Mesendoderm (in vitro differentiated cells): ENCODE results near the gene SPG11.
"Not testable (repeated sequence)": the region's sequence is repeated elsewhere in the genome, so short reads cannot be mapped to it uniquely, and the experiment has no call there.

Experiments
- DNase-seq: peaks from one replicate; pipeline ENCODE4 v3.0.0; 2013
- H2AK5ac ChIP-seq: 2 replicates; pipeline ENCODE4 v1.6.1; 2013; ENCODE audit warnings: low read length, inconsistent platforms
- H2BK120ac ChIP-seq: 2 replicates; pipeline ENCODE4 v1.6.1; 2013; ENCODE audit warnings: low read depth, mild to moderate bottlenecking, low read length, moderate library complexity, mixed read lengths
- H2BK15ac ChIP-seq: replicated peaks from 2 replicates; pipeline ENCODE4 v1.6.1; 2013; ENCODE audit warnings: low read depth, mild to moderate bottlenecking, moderate library complexity
- H2BK5ac ChIP-seq: 2 replicates; pipeline ENCODE4 v1.6.1; 2013; ENCODE audit warnings: low read length, inconsistent platforms
- H3K18ac ChIP-seq: 2 replicates; pipeline ENCODE4 v1.6.1; 2013; ENCODE audit warnings: mild to moderate bottlenecking, low read length, mixed read lengths
- H3K23ac ChIP-seq: one replicate; pipeline ENCODE4 v1.6.1; 2013; ENCODE audit warnings: low read length
- H3K27ac ChIP-seq: 2 replicates; pipeline ENCODE4 v1.5.1; 2013; ENCODE audit warnings: low read depth, mild to moderate bottlenecking, inconsistent platforms, low read length, moderate library complexity
- H3K27me3 ChIP-seq: 2 replicates; pipeline ENCODE4 v1.6.1; 2013; ENCODE audit warnings: low read length, control low read depth, mild to moderate bottlenecking, inconsistent platforms; ENCODE audit not compliant: insufficient read depth, poor library complexity
- H3K36me3 ChIP-seq: 2 replicates; pipeline ENCODE4 v1.6.1; 2013; ENCODE audit warnings: low read length, inconsistent platforms; ENCODE audit not compliant: control insufficient read depth, insufficient read depth
- H3K4ac ChIP-seq: one replicate; pipeline ENCODE4 v1.6.1; 2013; ENCODE audit warnings: low read depth, mild to moderate bottlenecking, low read length, moderate library complexity
- H3K4me1 ChIP-seq: 2 replicates; pipeline ENCODE4 v1.6.1; 2013; ENCODE audit warnings: low read depth, low read length, inconsistent platforms; ENCODE audit not compliant: control insufficient read depth
- H3K4me2 ChIP-seq: 2 replicates; pipeline ENCODE4 v1.6.1; 2013; ENCODE audit warnings: low read length
- H3K4me3 ChIP-seq: 2 replicates; pipeline ENCODE4 v1.5.1; 2013; ENCODE audit warnings: mild to moderate bottlenecking, low read length
- H3K56ac ChIP-seq: one replicate; pipeline ENCODE4 v1.6.1; 2013; ENCODE audit warnings: low read length
- H3K79me1 ChIP-seq: 2 replicates; pipeline ENCODE4 v1.6.1; 2013; ENCODE audit warnings: low read length, inconsistent platforms
- H3K79me2 ChIP-seq: 2 replicates; pipeline ENCODE4 v1.6.1; 2013; ENCODE audit warnings: mild to moderate bottlenecking, low read length; ENCODE audit not compliant: control insufficient read depth, insufficient read depth
- H3K9ac ChIP-seq: 2 replicates; pipeline ENCODE4 v1.6.1; 2013; ENCODE audit warnings: low read length, inconsistent platforms
- H4K5ac ChIP-seq: one replicate; pipeline ENCODE4 v1.6.1; 2013; ENCODE audit warnings: low read length
- H4K8ac ChIP-seq: one replicate; pipeline ENCODE4 v1.6.1; 2013; ENCODE audit warnings: low read depth, mild to moderate bottlenecking, control low read depth, low read length, moderate library complexity
- WGBS: extraction: QIAGEN DNeasy Blood & Tissue Kit; methylation state at CpG from one replicate; pipeline ENCODE4 v1.1.7; 2013; ENCODE audit warnings: low lambda C conversion rate, missing lambda C conversion rate; ENCODE audit not compliant: insufficient coverage; ENCODE audit errors: extremely low coverage; 5-methylcytosine and 5-hydroxymethylcytosine counted together

The SPG11 gene

DNA sequence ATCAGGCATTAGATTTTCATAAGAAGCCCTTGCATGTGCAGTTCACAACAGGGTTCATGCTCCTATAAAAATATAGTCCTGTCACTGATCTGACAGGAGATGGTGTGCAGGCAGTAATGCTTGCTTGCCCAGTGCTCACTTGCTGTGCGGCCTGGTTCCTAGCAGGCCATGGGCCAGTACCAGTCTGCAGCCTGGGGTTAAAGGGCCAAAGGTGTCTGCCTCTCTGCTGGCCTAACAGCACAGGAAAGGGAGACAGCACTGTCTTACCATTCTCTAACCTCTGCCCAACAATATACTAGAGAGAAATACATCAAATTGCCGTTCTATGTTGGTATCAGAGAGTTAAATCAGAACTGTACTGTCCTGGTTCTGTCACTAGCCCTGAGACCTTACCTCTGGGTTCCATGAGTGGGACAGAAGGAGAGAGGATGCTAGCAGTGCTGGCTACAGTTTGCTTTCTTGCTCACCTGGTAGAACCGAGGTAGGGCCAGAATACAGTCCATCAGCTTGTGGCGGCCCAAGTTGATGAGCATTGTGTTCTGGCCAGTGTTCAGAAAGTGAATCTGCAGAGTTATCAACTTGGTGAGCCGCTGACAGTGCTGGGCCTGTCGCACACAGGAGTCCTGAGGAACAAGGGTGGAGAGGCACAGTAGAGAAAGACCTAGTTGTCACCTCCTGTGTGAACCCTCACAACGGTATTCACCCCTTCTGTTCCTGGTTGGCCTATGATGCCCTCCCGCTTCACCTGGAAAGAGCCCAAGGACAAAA is 97.9 kb downstream of the SPG11 start:
- Histone ChIP-seq H3K79me2 (no peaks in the 10 kb centered on the region), H3K4me1 (no peaks in the 10 kb centered on the region), H4K5ac (no peak overlapping the region), H3K4me2 (no peak overlapping the region), H2BK120ac (no peak overlapping the region), H3K27ac (no peak overlapping the region), H3K23ac (no peak overlapping the region), H3K27me3 (no peaks in the 10 kb centered on the region), H3K56ac (no peak overlapping the region), H3K18ac (no peak overlapping the region), H3K4ac (no peak overlapping the region), H2BK5ac (no peak overlapping the region), H3K36me3 (peaks cover 13% of the 10 kb centered on the region), H2AK5ac (no peak overlapping the region), H2BK15ac (no peak overlapping the region), H4K8ac (no peak overlapping the region), H3K79me1 (no peaks in the 10 kb centered on the region), H3K9ac (no peak overlapping the region), H3K4me3 (no peak overlapping the region)
- no peak for DNase-seq
- WGBS, result no CpG with 5 or more reads among the region's 8 CpGs

DNA sequence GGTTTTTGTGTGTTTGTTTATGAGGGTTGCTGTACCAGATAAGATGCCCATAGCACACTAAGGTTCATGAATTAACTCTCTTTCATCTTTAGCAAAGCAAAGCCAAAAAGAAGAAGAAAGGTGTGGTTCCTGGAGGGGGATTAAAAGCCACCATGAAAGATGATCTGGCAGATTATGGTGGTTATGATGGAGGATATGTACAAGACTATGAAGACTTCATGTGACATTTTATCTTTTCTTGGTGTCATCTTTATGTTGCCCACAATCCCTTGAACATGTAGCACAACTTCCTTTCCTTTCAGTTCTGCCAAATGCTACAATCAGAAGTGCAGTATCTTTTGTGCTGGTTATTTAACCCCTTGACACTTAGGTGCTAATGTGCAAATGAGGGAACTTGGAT is 102.5 kb downstream of the SPG11 start:
- H3K18ac ChIP-seq, result not testable (repeated sequence)

DNA sequence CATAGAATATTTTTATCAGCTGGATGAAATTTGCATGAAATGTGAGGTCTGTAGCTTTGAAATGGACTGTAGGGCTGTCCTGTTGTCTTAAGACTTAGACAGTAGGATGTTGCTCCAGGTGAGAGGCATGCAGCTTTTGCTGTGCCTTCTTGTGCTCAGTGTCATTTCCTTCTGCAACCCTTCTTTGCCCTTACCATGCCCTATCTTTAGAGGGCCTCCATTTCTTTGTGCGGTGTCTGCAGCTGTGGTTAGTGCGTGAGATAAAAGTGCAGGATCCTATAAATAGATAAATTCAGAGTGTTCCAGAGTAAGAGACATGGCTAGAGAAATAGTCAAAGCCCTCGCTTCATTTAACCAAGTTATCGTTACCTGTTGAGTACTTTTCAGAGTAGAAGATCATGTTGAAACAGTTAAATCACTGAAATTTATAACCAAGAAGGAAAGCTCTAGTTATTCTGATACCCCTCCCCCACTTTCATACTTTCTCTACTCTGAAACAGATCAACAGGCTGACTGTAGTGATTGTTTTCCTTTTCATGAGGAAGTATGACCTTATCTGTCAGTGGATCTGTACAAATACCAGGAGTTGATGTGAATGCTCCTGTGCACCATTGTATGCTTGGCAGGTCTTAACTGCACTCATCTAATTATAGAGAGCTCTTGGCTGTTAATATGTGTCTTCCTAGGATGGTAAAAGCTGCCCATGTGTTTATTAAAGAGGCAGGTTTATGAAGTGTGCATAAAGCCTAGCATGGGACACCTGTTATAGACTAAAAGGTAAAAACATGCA is 108.3 kb downstream of the SPG11 start:
- no peak overlapping the region for H2BK5ac ChIP-seq
- no peak overlapping the region for H2AK5ac ChIP-seq
- H3K4me3 ChIP-seq, result no peak overlapping the region
- H2BK120ac ChIP-seq, result no peak overlapping the region
- no peaks in the 10 kb centered on the region for H3K79me2 ChIP-seq
- no peak overlapping the region for H3K27ac ChIP-seq
- H2BK15ac ChIP-seq, result no peak overlapping the region
- no peak overlapping the region for H3K4me2 ChIP-seq
- no peak overlapping the region for H3K56ac ChIP-seq
- peaks cover 10% of the 10 kb centered on the region for H3K36me3 ChIP-seq
- no peak for DNase-seq
- H3K27me3 ChIP-seq, result no peaks in the 10 kb centered on the region
- H3K23ac ChIP-seq, result no peak overlapping the region
- no peaks in the 10 kb centered on the region for H3K4me1 ChIP-seq
- H4K8ac ChIP-seq, result no peak overlapping the region
- no peak overlapping the region for H3K4ac ChIP-seq
- H3K79me1 ChIP-seq, result peaks cover 2% of the 10 kb centered on the region
- no peak overlapping the region for H3K18ac ChIP-seq
- H4K5ac ChIP-seq, result no peak overlapping the region
- WGBS, result no CpG with 5 or more reads among the region's 4 CpGs
- no peak overlapping the region for H3K9ac ChIP-seq

More for the DNA sequence above, 102.5 kb downstream of the SPG11 start:
- H2BK120ac ChIP-seq, H4K8ac ChIP-seq, H3K9ac ChIP-seq, H2AK5ac ChIP-seq, H3K79me2 ChIP-seq, H3K4me3 ChIP-seq, H3K27ac ChIP-seq, H2BK5ac ChIP-seq, DNase-seq, H3K27me3 ChIP-seq, H2BK15ac ChIP-seq, H4K5ac ChIP-seq, H3K4me1 ChIP-seq, H3K4me2 ChIP-seq, H3K79me1 ChIP-seq, H3K23ac ChIP-seq, H3K56ac ChIP-seq, H3K4ac ChIP-seq: not testable (repeated sequence)
- H3K36me3 ChIP-seq, result peaks cover 15% of the 10 kb centered on the region

DNA sequence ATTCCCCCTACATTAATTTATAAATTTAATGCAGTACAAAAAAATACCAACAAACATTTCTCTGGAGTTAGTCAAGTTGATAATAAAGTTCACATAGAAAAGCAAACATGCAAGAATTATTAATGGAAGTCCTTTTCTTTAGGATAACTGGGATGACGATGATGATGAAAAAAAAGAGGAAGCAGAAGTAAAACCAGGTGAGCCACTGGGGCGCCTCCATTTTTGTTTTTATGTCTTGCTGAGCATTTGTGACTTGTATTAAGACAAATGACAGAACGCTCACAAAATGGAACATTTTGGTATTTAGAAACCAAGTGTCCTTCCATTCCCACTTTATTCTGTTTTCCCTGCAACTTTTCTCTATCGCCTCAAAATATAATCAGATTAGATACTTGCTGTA is 112.7 kb downstream of the SPG11 start:
- Histone ChIP-seq H3K79me2 (peaks cover 8% of the 10 kb centered on the region), H3K23ac (no peak overlapping the region), H2BK120ac (no peak overlapping the region), H3K18ac (no peak overlapping the region), H3K79me1 (peaks cover 1% of the 10 kb centered on the region), H3K27me3 (no peaks in the 10 kb centered on the region), H3K4me3 (no peak overlapping the region), H4K8ac (no peak overlapping the region), H3K36me3 (peaks cover 5% of the 10 kb centered on the region), H4K5ac (no peak overlapping the region), H3K4me2 (no peak overlapping the region), H3K4me1 (no peaks in the 10 kb centered on the region), H3K4ac (no peak overlapping the region), H2BK15ac (no peak overlapping the region), H2AK5ac (no peak overlapping the region), H3K27ac (no peak overlapping the region), H3K56ac (no peak overlapping the region), H2BK5ac (no peak overlapping the region), H3K9ac (no peak overlapping the region)
- DNase-seq, result no peak
- WGBS, result no CpG with 5 or more reads among the region's 4 CpGs

DNA sequence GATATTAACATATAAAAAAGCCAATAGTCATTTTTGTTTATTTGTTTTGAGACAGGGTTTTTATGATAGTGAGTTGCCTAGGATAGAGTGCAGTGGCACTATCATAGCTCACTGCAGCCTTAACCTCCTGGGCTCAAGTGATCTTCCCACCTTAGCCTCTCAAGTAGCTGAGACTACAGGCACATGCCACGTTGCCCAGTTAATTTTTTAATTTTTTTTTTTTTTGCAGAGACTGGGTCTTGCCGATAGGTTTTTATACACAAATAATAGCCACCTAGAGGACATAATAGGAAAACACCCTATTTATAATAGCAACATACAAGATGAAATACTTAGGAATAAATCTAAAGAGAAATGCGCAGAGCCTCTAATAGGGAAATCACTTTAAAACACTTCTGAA is 113.2 kb downstream of the SPG11 start:
- H2BK5ac ChIP-seq, result no peak overlapping the region
- DNase-seq, result no peak
- H3K4me3 ChIP-seq, result no peak overlapping the region
- H3K27ac ChIP-seq, result no peak overlapping the region
- H3K36me3 ChIP-seq, result peaks cover 4% of the 10 kb centered on the region
- H4K8ac ChIP-seq, result no peak overlapping the region
- no peak overlapping the region for H3K9ac ChIP-seq
- no peak overlapping the region for H2AK5ac ChIP-seq
- H3K4ac ChIP-seq, result no peak overlapping the region
- no peaks in the 10 kb centered on the region for H3K27me3 ChIP-seq
- H3K56ac ChIP-seq, result no peak overlapping the region
- peaks cover 8% of the 10 kb centered on the region for H3K79me2 ChIP-seq
- no peak overlapping the region for H3K18ac ChIP-seq
- H4K5ac ChIP-seq, result no peak overlapping the region
- H3K4me2 ChIP-seq, result no peak overlapping the region
- no peak overlapping the region for H3K23ac ChIP-seq
- no peaks in the 10 kb centered on the region for H3K4me1 ChIP-seq
- H2BK15ac ChIP-seq, result no peak overlapping the region
- peaks cover 1% of the 10 kb centered on the region for H3K79me1 ChIP-seq
- no peak overlapping the region for H2BK120ac ChIP-seq
- no CpG with 5 or more reads among the region's 3 CpGs for WGBS
